Endodermal cell (in vitro differentiated cells): Measurements from ENCODE around the gene CCDC57. TPM values are rescaled to one million over a fixed set of nuclear protein-coding genes. Genes with fewer than 3 reads are reported as not detected.

Source experiments
- DNase-seq: peaks from one replicate; pipeline ENCODE4 v3.0.0-alpha.2; 2017
- H3K27ac ChIP-seq: 2 replicates; pipeline ENCODE4 v1.5.1; 2013; ENCODE audit warnings: mild to moderate bottlenecking, low read depth, low read length, moderate library complexity
- H3K27me3 ChIP-seq: 2 replicates; pipeline ENCODE4 v1.6.1; 2013; ENCODE audit warnings: mild to moderate bottlenecking, low read length, moderate library complexity; ENCODE audit not compliant: insufficient read depth, control insufficient read depth, poor library complexity, severe bottlenecking
- H3K36me3 ChIP-seq: 2 replicates; pipeline ENCODE4 v1.7.0; 2013; ENCODE audit warnings: mild to moderate bottlenecking, low read length, moderate library complexity; ENCODE audit not compliant: control insufficient read depth, insufficient read depth
- H3K4me1 ChIP-seq: one replicate; pipeline ENCODE4 v1.7.0; 2013; ENCODE audit warnings: low read length; ENCODE audit not compliant: control insufficient read depth, insufficient read depth
- H3K4me3 ChIP-seq: 2 replicates; pipeline ENCODE4 v1.5.1; 2013; ENCODE audit warnings: mild to moderate bottlenecking, low read length, moderate library complexity
- H3K9ac ChIP-seq: 2 replicates; pipeline ENCODE4 v1.6.1; 2013; ENCODE audit warnings: mild to moderate bottlenecking, low read length, moderate library complexity; ENCODE audit not compliant: poor library complexity, severe bottlenecking; ENCODE audit errors: extremely low read depth
- H3K9me3 ChIP-seq: 2 replicates; pipeline ENCODE4 v1.6.1; 2013; ENCODE audit warnings: mild to moderate bottlenecking, low read length, moderate library complexity; ENCODE audit not compliant: control insufficient read depth
- H3K27ac Mint-ChIP-seq: 2 replicates; pipeline ENCODE4 v1.8.0; 2020; ENCODE audit warnings: mixed read lengths
- H3K27me3 Mint-ChIP-seq: 2 replicates; pipeline ENCODE4 v1.8.0; 2021; ENCODE audit warnings: mild to moderate bottlenecking, mixed read lengths; ENCODE audit not compliant: insufficient read depth
- H3K36me3 Mint-ChIP-seq: 2 replicates; pipeline ENCODE4 v1.8.0; 2020; ENCODE audit warnings: low read depth, mixed read lengths
- H3K4me1 Mint-ChIP-seq: 2 replicates; pipeline ENCODE4 v1.8.0; 2020; ENCODE audit warnings: mixed read lengths
- H3K4me3 Mint-ChIP-seq: 2 replicates; pipeline ENCODE4 v1.8.0; 2020; ENCODE audit warnings: mild to moderate bottlenecking, moderate library complexity, mixed read lengths
- H3K9me3 Mint-ChIP-seq: 2 replicates; pipeline ENCODE4 v1.8.0; 2020; ENCODE audit warnings: mild to moderate bottlenecking, mixed read lengths
- CTCF ChIP-seq: fragments of 200-600 bp; sonication (generic); conservative IDR thresholded peaks from 2 replicates; pipeline ENCODE4 v1.5.0; 2021; ENCODE audit warnings: antibody characterized with exemption, mild to moderate bottlenecking
- WGBS, 2 experiments: methylation state at CpG; one replicate each; pipeline versions ENCODE4 v1.1.5 to v1.1.7; 2013; ENCODE audit warnings: missing lambda C conversion rate in 2 of 2, mixed read lengths in 1 of 2; ENCODE audit not compliant: insufficient coverage in 1 of 2, insufficient read length in 1 of 2; 5-methylcytosine and 5-hydroxymethylcytosine counted together
- total RNA-seq, 2 donors: library from RNA; stranded (reverse); fragmentation: NEBNext Ultra II Directional in 1 of 2; extraction: Animal tissue kit (Norgen Biotek cat#: 25700) in 1 of 2; gene quantifications; 2 replicates in 1 of 2; 3 replicates in 1 of 2; pipeline ENCODE4 v1.2.1, GENCODE V29; 2021

The CCDC57 gene
- total RNA-seq, 2 donors from 2014 or later = 61.8 to 82.8 TPM

- DNase-seq = no peak
- Histone ChIP-seq H3K9ac (no peak overlapping the region), H3K27ac (no peak overlapping the region), H3K27me3 (no peaks in the 10 kb centered on the region), H3K36me3 (peaks cover 6% of the 10 kb centered on the region), H3K4me1 (peaks cover 15% of the 10 kb centered on the region), H3K9me3 (no peaks in the 10 kb centered on the region), H3K4me3 (no peak overlapping the region)
- Mint-ChIP-seq H3K27ac (no peak overlapping the region), H3K9me3 (no peaks in the 10 kb centered on the region), H3K4me1 (peaks cover 23% of the 10 kb centered on the region), H3K4me3 (no peak overlapping the region), H3K36me3 (peaks cover 44% of the 10 kb centered on the region), H3K27me3 (peaks cover 7% of the 10 kb centered on the region)
- TF ChIP-seq CTCF = no peak
- WGBS, 2 experiments = 93 to 95% methylated on average over 8 to 13 of the region's 13 CpGs
Measured at GRCh38 chr17:82113941-82114340, 98.7 kb downstream of the CCDC57 start.

- 92 to 95% methylated on average over 7 to 9 of the region's 9 CpGs for WGBS, 2 experiments
- H3K36me3 Mint-ChIP-seq = peaks cover 49% of the 10 kb centered on the region
- Histone ChIP-seq H3K27ac (no peak overlapping the region), H3K9ac (no peak overlapping the region), H3K4me3 (no peak overlapping the region), H3K4me1 (peaks cover 12% of the 10 kb centered on the region), H3K36me3 (peaks cover 6% of the 10 kb centered on the region), H3K9me3 (no peaks in the 10 kb centered on the region), H3K27me3 (no peaks in the 10 kb centered on the region)
- H3K27me3 Mint-ChIP-seq = peaks cover 7% of the 10 kb centered on the region
- DNase-seq = no peak
- TF ChIP-seq CTCF = no peak
- H3K4me1 Mint-ChIP-seq = peaks cover 23% of the 10 kb centered on the region
- no peak overlapping the region for H3K4me3 Mint-ChIP-seq
- H3K27ac Mint-ChIP-seq = no peak overlapping the region
- no peaks in the 10 kb centered on the region for H3K9me3 Mint-ChIP-seq
Measured at GRCh38 chr17:82113422-82113821, 99.2 kb downstream of the CCDC57 start.

- TF ChIP-seq CTCF = no peak
- H3K27me3 Mint-ChIP-seq = peaks cover 7% of the 10 kb centered on the region
- Histone ChIP-seq H3K9me3 (no peaks in the 10 kb centered on the region), H3K27me3 (no peaks in the 10 kb centered on the region), H3K4me1 (peaks cover 7% of the 10 kb centered on the region), H3K27ac (no peak overlapping the region), H3K9ac (no peak overlapping the region), H3K4me3 (no peak overlapping the region), H3K36me3 (peaks cover 6% of the 10 kb centered on the region)
- peaks cover 20% of the 10 kb centered on the region for H3K4me1 Mint-ChIP-seq
- no peaks in the 10 kb centered on the region for H3K9me3 Mint-ChIP-seq
- peaks cover 50% of the 10 kb centered on the region for H3K36me3 Mint-ChIP-seq
- DNase-seq = no peak
- 94 to 95% methylated on average over 3 to 6 of the region's 6 CpGs for WGBS, 2 experiments
- H3K4me3 Mint-ChIP-seq = no peak overlapping the region
- no peak overlapping the region for H3K27ac Mint-ChIP-seq
Measured at GRCh38 chr17:82112914-82113311, 99.7 kb downstream of the CCDC57 start.
